RWPE2 (cell line): ENCODE measurements around the gene FCHSD2.
A peak's percentile ranks its signal among the peaks of the same experiment; 100 is the strongest.

Source experiments
- ATAC-seq: fragments of 200-7000 bp; cut with Tn5 transposase; 3 replicates; pipeline ENCODE4 v1.9.1; 2021; ENCODE audit warnings: low read depth
- DNase-seq: peaks from one replicate; pipeline ENCODE4 v3.0.0-alpha.2; 2020; ENCODE audit warnings: low spot score
- H3K27ac ChIP-seq: fragments of 450-650 bp; 2 replicates; pipeline ENCODE4 v1.5.1; 2017; ENCODE audit warnings: mild to moderate bottlenecking; ENCODE audit not compliant: poor library complexity, severe bottlenecking
- H3K27me3 ChIP-seq: fragments of 250-450 bp; sonication (Bioruptor Pico); 2 replicates; pipeline ENCODE4 v1.5.1; 2021; ENCODE audit warnings: mild to moderate bottlenecking, moderate library complexity; ENCODE audit not compliant: insufficient read depth, poor library complexity, severe bottlenecking
- H3K36me3 ChIP-seq: fragments of 250-450 bp; sonication (Bioruptor Pico); 2 replicates; pipeline ENCODE4 v1.5.1; 2020; ENCODE audit warnings: low read depth, mild to moderate bottlenecking, moderate library complexity
- H3K4me1 ChIP-seq: fragments of 250-450 bp; sonication (Bioruptor Pico); 2 replicates; pipeline ENCODE4 v1.5.1; 2021; ENCODE audit warnings: mild to moderate bottlenecking, moderate library complexity; ENCODE audit not compliant: insufficient read depth, poor library complexity, severe bottlenecking
- H3K4me3 ChIP-seq: fragments of 250-450 bp; sonication (Bioruptor Pico); 2 replicates; pipeline ENCODE4 v1.5.1; 2021; ENCODE audit warnings: mild to moderate bottlenecking, moderate library complexity; ENCODE audit not compliant: severe bottlenecking
- H3K9me3 ChIP-seq: fragments of 250-450 bp; sonication (Bioruptor Pico); 2 replicates; pipeline ENCODE4 v1.5.1; 2021; ENCODE audit warnings: mild to moderate bottlenecking, moderate library complexity; ENCODE audit not compliant: severe bottlenecking
- CTCF ChIP-seq: fragments of 450-650 bp; IDR thresholded peaks from one replicate; pipeline ENCODE4 v1.5.1; 2017; ENCODE audit warnings: mild to moderate bottlenecking, moderate library complexity; ENCODE audit not compliant: poor library complexity, severe bottlenecking

The FCHSD2 gene

GRCh38 chr11:73177380-73177777, 35.3 kb upstream of the FCHSD2 start:
- Histone ChIP-seq H3K9me3 (no peaks in the 10 kb centered on the region), H3K27ac (peak overlapping the region; percentile 31), H3K27me3 (no peaks in the 10 kb centered on the region), H3K4me1 (peaks cover 11% of the 10 kb centered on the region), H3K36me3 (no peaks in the 10 kb centered on the region), H3K4me3 (no peak overlapping the region)
- ATAC-seq (peak; percentile 8; the same call in 1 of the 3 replicates), DNase-seq (no peak)
- no peak for TF ChIP-seq CTCF

- Histone ChIP-seq H3K27me3 (no peaks in the 10 kb centered on the region), H3K36me3 (no peaks in the 10 kb centered on the region), H3K27ac (peak overlapping the region; percentile 31), H3K9me3 (no peaks in the 10 kb centered on the region), H3K4me1 (peaks cover 11% of the 10 kb centered on the region), H3K4me3 (no peak overlapping the region)
- TF ChIP-seq CTCF = no peak
- DNase-seq = no peak
- ATAC-seq = no peak; the same call in 2 of the 3 replicates
These were observed 34.7 kb upstream of the FCHSD2 start for GRCh38 chr11:73176874-73177155.

DNA sequence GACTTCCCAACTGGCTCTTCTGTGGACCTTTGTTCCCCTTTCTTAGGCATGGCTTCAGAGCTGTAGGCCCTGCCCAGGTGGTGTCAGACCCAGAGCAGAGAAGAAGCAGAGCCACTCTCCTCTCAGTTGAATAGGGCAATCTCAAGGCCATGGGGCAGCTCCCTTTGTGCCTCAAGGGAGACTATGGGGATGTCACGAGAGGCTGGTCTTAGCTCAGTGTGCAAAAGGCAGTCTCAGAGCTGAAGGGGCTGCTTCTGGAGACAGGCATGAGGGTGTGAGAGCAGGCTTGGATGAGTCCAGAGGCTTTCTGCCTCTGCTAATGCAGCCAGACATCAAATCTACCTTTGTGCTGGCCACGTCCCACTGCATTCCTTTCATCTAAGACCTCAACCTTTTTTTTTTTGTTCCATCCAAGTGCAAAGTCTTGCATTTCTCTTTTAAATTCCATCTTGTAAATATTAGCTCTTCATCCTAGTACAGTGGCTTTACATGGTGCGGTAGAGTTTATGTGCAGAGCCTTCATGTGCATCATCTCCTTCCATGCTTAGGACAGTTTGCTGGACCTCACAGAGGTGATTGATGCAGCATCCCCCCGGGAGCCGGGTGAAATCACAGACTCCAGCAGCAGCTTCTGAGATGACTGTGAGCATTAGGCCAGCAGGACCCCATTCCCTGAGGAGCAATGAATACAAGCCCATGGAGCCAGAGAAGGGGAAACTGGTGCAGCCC, 34.2 kb upstream of the FCHSD2 start:
- Histone ChIP-seq H3K27me3 (no peaks in the 10 kb centered on the region), H3K4me1 (peaks cover 11% of the 10 kb centered on the region), H3K36me3 (no peaks in the 10 kb centered on the region), H3K27ac (no peak overlapping the region), H3K9me3 (no peaks in the 10 kb centered on the region), H3K4me3 (no peak overlapping the region)
- no peak for TF ChIP-seq CTCF
- DNase-seq = no peak
- no peak for ATAC-seq

GRCh38 chr11:73175551-73176144, 33.5 kb upstream of the FCHSD2 start:
- peaks cover 11% of the 10 kb centered on the region for H3K4me1 ChIP-seq
- TF ChIP-seq CTCF = no peak
- H3K27ac ChIP-seq = no peak overlapping the region
- H3K36me3 ChIP-seq = no peaks in the 10 kb centered on the region
- no peaks in the 10 kb centered on the region for H3K9me3 ChIP-seq
- no peaks in the 10 kb centered on the region for H3K27me3 ChIP-seq
- ATAC-seq (no peak), DNase-seq (no peak)
- H3K4me3 ChIP-seq = no peak overlapping the region

- peaks cover 11% of the 10 kb centered on the region for H3K4me1 ChIP-seq
- no peaks in the 10 kb centered on the region for H3K36me3 ChIP-seq
- no peak for ATAC-seq
- no peak for DNase-seq
- H3K9me3 ChIP-seq = no peaks in the 10 kb centered on the region
- H3K27ac ChIP-seq = no peak overlapping the region
- no peak for TF ChIP-seq CTCF
- H3K27me3 ChIP-seq = no peaks in the 10 kb centered on the region
- H3K4me3 ChIP-seq = no peak overlapping the region
These were observed 32.3 kb upstream of the FCHSD2 start for GRCh38 chr11:73174495-73174791.
